OCI-M2 (cell line): Measurements from ENCODE around the gene CHMP5.

ENCODE experiments used
- DNase-seq: peaks from one replicate; lab custom pipeline; 2025; ENCODE audit not compliant: unreplicated experiment; lab: John Stamatoyannopoulos, UW

The CHMP5 gene

GRCh38 chr9:33264473-33265177, at the start of gene CHMP5, which contains the start of gene BAG1:
Gene CHMP5, plus strand, starts transcription at chr9:33265049. Its CDS starts 30 bp downstream, at chr9:33265079.
Gene BAG1, minus strand, starts transcription at chr9:33264708.
- DNase-seq = peak; percentile 78

- DNase-seq = no peak
Measured at GRCh38 chr9:33220681-33221567, 43.9 kb upstream of the CHMP5 start.

- DNase-seq = no peak
Measured at GRCh38 chr9:33221568-33221884, 43.3 kb upstream of the CHMP5 start.

- no peak for DNase-seq
Measured at GRCh38 chr9:33222031-33222430, 42.8 kb upstream of the CHMP5 start.

GRCh38 chr9:33223696-33224095, 41.2 kb upstream of the CHMP5 start:
- DNase-seq = no peak

- peak; percentile 9 for DNase-seq
Measured at GRCh38 chr9:33225319-33226147, 39.3 kb upstream of the CHMP5 start.

- no peak for DNase-seq
Measured at GRCh38 chr9:33227008-33227398, 37.8 kb upstream of the CHMP5 start.

GRCh38 chr9:33227741-33228140, 37.1 kb upstream of the CHMP5 start:
- DNase-seq = no peak

- no peak for DNase-seq
Measured at GRCh38 chr9:33228606-33229005, 36.2 kb upstream of the CHMP5 start.

GRCh38 chr9:33229359-33230114, 35.3 kb upstream of the CHMP5 start:
- no peak for DNase-seq

- no peak for DNase-seq
Measured at GRCh38 chr9:33230756-33231622, 33.9 kb upstream of the CHMP5 start.

GRCh38 chr9:33231623-33231942, 33.3 kb upstream of the CHMP5 start:
- DNase-seq = no peak

- DNase-seq = no peak
Measured at GRCh38 chr9:33232815-33233214, 32.0 kb upstream of the CHMP5 start.

GRCh38 chr9:33233626-33234342, 31.1 kb upstream of the CHMP5 start:
- no peak for DNase-seq

- DNase-seq = no peak
Measured at GRCh38 chr9:33234511-33235467, 30.1 kb upstream of the CHMP5 start.

GRCh38 chr9:33236571-33236970, 28.3 kb upstream of the CHMP5 start:
- no peak for DNase-seq

GRCh38 chr9:33239921-33240320, 24.9 kb upstream of the CHMP5 start, which contains the start of gene SPINK4:
Gene SPINK4, plus strand, starts transcription at chr9:33240167. Its CDS starts 42 bp downstream, at chr9:33240209.
- DNase-seq = no peak

- no peak for DNase-seq
Measured at GRCh38 chr9:33241298-33241697, 23.6 kb upstream of the CHMP5 start.
